Measurements from ENCODE around the gene SLC12A5.
A peak's percentile ranks its signal among the peaks of the same experiment; 100 is the strongest.

Gene SLC12A5

DNA sequence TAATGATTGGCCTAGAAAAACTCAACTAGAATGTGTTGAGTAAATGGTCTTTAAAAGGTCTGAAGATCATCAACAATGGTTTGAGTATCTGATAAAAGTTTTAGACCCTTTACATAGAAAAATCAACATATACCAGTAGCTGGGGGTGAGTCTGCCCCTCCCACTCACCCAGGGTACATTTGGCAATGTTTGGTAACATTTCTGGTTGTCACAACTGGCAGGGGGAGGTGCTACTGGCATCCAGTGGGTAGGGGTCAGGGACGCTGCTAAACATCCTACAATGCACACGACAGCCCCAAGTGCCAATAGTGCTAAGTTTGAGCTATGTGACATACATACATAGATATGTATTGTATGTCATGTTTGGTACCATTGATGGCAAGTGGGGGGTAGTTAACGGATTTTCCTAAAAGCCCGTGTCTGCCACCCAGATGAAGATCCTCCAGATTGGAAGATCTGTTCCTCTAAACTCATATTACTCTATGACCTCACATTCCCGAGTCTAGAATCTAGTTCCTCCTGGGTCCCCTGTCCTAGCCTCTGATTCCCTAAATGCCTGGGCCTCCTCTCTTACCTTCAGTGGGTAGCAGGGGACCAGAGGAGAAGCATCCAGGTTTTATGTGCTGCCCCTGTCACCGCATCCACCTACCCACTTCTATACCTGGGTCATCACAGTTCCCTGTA, 22.9 kb upstream of the SLC12A5 start:
- no peak for DNase-seq (ENCODE audit: low read depth in 2 of 3, low spot score in 2 of 3)

DNA sequence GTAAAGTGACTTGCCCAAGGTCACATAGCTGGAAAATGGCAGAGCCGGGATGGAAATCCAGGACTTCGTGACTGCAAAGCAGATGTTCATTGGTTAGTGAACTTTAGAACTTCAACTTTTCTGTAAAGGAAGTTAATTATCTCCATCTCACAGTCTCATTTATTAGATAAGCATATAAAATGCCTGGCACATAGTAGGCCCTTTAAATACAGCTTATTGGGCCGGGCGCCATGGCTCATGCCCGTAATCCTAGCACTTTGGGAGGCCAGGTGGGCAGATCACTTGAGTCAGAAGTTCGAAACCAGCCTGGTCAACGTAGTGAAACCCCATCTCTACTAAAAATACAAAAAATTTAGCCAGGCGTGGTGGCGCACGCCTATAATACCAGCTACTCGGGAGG, 22.1 kb upstream of the SLC12A5 start:
- DNase-seq (ENCODE audit: low read depth in 2 of 3, low spot score in 2 of 3): no peak

DNA sequence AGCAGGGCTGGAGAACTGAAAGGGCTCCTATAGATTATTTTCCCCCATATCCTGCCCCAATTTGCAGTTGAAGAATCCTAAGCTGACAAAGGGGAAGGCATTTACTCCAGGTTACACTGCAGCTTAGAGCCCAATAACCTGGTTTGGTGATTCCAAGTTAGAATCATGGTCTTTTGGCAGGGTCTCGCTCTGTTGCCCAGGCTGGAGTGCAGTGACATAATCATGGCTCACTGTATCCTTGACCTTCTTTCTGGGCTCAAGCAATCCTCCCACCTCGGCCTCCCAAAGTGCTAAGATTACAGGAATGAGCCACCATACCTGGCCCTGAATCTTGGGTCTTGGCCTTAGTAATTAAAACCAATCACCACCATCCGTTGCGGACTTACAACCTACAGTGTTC, 21.3 kb upstream of the SLC12A5 start:
- no peak for DNase-seq (ENCODE audit: low read depth in 2 of 3, low spot score in 2 of 3)

DNA sequence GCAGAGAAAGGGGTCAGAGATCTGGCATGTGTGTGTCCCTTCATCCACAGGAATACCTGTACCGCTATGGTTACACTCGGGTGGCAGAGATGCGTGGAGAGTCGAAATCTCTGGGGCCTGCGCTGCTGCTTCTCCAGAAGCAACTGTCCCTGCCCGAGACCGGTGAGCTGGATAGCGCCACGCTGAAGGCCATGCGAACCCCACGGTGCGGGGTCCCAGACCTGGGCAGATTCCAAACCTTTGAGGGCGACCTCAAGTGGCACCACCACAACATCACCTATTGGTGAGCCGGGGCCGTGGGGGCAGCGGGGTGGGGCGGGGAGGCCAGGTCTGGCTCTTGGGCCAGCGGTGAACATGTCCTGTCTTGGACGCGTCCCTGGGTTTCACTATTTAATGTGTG, 19.2 kb upstream of the SLC12A5 start:
- DNase-seq (ENCODE audit: low read depth in 2 of 3, low spot score in 2 of 3): no peak

DNA sequence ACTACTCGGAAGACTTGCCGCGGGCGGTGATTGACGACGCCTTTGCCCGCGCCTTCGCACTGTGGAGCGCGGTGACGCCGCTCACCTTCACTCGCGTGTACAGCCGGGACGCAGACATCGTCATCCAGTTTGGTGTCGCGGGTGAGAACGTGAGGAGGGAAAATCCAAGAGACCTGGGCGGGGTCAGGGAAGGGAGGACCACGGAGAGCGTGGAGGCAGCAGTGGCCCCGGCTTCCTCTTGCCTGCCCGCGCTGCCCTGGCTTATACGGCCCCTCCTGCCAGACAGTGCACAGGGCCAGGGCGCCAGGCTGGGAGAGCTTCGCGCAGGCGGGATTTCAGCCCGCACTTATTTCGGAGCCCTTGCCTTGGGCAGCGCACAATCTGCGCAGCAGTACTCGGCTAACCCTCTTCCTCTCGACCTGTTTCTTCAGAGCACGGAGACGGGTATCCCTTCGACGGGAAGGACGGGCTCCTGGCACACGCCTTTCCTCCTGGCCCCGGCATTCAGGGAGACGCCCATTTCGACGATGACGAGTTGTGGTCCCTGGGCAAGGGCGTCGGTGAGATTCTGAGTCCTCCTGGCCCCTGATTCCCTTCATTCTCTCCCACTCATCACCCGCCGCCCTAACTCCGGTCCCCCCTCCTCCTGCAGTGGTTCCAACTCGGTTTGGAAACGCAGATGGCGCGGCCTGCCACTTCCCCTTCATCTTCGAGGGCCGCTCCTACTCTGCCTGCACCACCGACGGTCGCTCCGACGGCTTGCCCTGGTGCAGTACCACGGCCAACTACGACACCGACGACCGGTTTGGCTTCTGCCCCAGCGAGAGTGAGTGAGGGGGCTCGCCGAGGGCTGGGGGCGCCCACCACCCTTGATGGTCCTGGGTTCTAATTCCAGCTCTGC, 18.3 kb upstream of the SLC12A5 start:
- DNase-seq (ENCODE audit: low read depth in 2 of 3, low spot score in 2 of 3): no peak

DNA sequence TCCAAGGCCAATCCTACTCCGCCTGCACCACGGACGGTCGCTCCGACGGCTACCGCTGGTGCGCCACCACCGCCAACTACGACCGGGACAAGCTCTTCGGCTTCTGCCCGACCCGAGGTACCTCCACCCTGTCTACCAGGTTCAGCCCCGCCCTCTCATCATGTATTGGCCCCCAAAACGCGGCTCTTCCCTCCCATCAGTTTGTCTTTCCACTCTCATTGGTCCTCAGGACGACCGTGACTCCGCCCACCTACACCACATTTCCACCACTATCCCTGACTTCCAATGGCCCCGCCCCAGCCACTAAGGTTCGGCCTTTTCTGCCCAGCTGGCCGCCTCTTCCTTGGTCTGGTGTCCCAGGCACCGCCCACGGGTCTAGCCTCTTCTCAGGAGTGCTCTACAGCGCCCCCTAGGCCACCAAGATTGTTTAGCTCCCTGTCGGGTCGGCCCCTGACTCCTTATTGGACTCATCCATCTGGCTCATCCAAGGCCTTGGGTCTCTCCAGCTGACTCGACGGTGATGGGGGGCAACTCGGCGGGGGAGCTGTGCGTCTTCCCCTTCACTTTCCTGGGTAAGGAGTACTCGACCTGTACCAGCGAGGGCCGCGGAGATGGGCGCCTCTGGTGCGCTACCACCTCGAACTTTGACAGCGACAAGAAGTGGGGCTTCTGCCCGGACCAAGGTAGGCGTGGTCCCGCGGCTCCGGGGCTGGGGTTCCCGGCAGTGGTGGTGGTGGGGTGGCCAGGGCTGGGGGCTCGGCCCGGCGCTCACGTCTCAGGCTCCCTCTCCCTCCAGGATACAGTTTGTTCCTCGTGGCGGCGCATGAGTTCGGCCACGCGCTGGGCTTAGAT, 17.2 kb upstream of the SLC12A5 start:
- DNase-seq (ENCODE audit: low read depth in 2 of 3, low spot score in 2 of 3): peak in 1 of 3 experiments; percentile 51

DNA sequence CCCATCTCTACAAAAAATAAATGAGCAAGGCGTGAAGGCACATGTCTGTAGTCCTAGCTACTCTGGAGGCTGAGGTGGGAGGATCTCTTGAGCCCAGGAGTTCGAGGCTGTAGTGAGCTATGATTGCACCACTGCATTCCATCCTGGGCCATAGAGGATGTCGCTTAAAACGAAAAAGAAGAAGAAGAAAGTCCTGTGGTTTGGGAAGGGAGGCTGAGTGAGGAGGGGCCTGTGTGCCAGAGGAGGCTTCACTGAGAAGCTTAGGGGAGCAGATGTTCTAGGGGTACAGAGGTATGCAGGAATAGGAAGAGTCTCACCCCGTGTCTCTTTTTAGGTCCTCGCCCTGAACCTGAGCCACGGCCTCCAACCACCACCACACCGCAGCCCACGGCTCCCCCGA, 16.1 kb upstream of the SLC12A5 start:
- no peak for DNase-seq (ENCODE audit: low read depth in 2 of 3, low spot score in 2 of 3)

DNA sequence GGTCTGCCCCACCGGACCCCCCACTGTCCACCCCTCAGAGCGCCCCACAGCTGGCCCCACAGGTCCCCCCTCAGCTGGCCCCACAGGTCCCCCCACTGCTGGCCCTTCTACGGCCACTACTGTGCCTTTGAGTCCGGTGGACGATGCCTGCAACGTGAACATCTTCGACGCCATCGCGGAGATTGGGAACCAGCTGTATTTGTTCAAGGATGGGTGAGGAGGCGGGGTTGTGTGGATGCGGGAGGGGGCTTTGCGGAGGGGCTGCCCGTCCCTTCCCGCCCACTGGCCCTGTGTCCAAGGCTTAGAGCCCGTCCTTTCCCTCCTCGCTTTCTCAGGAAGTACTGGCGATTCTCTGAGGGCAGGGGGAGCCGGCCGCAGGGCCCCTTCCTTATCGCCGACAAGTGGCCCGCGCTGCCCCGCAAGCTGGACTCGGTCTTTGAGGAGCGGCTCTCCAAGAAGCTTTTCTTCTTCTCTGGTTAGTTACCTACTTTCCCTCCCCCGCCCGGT, 15.6 kb upstream of the SLC12A5 start:
- no peak for DNase-seq (ENCODE audit: low read depth in 2 of 3, low spot score in 2 of 3)

DNA sequence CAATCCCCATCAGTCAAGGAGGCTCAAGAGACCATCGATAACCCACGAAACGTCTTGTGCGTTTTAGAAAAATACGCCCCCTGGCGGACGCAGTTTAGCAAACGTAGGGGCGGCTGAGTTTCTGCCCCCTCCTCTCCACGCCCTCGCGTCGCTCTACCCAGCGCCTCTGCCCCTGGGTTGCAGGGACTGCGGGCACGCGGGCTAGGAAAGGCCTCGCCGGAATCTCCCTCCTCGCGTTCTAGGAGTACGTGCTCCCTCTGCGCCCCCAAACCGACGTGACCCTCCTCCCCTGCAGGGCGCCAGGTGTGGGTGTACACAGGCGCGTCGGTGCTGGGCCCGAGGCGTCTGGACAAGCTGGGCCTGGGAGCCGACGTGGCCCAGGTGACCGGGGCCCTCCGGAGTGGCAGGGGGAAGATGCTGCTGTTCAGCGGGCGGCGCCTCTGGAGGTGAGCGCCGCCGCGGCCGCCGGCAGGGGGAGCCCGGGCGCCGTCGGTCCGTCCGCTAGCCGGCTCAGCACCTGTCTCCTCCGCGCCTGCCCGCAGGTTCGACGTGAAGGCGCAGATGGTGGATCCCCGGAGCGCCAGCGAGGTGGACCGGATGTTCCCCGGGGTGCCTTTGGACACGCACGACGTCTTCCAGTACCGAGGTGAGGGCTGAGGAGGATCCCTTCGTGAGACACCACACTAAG, 15.0 kb upstream of the SLC12A5 start:
- DNase-seq (ENCODE audit: low read depth in 2 of 3, low spot score in 2 of 3): peak; percentile 41 to 57 (median 45)

DNA sequence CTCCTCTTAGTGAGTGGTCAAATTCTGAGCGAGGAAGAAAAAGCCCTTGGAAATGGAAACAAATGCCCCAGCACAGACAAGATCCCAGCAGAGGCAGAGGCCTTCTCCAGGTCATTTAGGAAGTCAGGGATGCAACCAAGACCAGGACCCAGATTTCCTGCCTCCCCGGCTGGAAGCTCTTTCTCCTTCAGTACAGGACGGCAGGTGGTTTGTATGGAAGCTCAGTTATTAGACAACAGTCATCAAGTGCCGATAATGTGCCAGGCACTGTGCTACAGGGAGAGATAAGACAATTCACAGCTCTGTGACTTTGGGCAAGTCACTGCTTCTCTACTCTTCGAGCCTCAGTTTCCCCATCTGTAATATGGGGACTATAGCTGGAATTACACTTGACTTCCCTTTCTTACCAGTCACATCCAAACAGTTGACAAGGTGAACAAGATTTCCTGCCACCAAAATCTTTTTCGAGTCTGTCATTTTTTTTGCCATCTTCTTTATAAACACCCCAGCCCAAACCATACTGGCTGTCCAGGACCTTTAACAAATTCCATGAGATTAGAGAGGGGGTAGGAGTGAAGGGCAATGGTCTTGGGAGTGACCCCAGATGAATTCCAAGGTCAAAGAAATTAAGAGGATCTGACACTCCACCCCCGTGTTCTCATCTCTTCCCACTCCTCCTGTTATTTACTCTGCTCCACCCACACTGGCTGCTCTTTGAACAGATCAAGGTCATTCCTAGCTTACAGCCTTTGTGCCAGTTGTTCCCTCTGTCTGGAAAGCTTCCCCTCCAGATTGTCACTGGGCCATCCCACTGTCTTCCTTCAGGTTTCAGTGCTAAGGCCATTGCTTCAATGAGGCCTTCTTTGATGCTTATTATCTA, 14.3 kb upstream of the SLC12A5 start:
- no peak for DNase-seq (ENCODE audit: low read depth in 2 of 3, low spot score in 2 of 3)

DNA sequence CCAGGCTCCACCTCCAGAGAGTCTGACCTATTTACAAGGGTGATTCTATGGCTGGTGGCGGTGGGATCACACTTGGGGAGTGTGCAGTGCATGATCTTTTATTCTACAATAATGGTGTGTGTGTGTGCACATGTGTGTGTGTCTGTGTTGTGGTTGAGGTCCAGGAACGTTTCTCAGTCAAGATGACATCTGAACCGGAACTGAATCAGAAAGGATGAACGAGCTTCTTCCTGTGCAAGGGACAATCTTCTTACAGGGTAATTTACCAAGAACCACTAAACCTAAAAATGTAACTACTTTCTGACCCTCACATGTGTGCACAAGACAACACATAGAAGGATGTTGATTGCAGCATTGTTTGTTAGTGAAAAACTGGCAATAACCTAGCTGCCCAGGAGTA, 11.7 kb upstream of the SLC12A5 start:
- no peak for DNase-seq (ENCODE audit: low read depth in 2 of 3, low spot score in 2 of 3)

DNA sequence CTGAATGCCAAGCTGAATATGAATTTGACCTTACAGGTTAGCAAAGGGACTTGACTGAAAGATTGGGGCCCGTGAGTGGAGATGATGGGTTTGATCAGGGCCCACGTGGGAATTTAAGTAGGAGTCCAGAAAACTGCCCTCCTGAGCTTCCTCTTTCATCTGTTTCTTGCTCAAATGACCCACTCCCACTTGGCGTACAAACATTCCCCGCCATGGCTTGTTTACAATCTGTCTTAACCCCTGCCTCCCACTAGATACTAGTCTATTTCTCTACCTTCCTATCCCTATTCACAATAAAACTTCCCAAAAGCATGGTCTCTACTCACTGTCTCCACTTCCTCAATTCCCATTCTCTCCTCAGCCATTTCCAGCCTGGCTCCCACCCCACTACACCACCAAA, 10.9 kb upstream of the SLC12A5 start:
- no peak for DNase-seq (ENCODE audit: low read depth in 2 of 3, low spot score in 2 of 3)

DNA sequence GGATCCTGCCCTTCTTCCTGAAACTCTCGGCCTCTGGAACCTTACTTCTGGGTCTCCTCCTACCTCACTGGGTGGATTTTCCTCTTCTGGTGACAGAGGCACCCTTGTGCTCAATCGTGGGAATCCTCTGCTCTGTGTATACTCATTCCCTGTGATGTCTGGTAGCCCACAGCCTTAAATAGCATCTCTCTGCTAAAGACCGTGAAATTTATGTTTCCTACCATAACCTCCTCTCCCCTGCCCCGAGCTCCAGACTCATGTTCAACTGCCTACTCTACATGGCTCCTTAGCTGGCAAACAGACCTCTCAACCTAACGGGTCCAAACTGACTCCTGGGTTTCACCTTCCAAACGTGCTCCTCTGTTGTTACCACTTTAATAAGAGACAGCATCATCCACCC, 10.4 kb upstream of the SLC12A5 start:
- no peak for DNase-seq (ENCODE audit: low read depth in 2 of 3, low spot score in 2 of 3)

DNA sequence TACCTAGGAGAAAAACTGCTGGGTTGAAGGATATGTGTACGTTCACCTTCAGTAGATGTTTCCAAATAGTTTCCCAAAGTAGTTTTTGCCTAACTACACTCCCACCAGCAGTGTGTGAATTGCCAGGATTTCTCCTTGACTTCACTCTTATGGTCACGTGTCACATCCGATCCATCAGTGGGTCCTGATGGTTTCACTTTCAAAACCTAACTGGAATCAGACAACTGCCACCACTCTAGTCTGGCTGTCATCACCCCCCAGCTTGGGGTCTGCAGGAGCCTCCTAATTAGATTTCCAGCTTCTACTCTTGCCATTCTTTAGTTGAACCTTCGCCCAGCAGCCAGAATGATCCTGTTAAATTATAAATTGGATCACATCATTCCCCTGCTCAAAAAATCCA, 8.5 kb upstream of the SLC12A5 start:
- DNase-seq (ENCODE audit: low read depth in 2 of 3, low spot score in 2 of 3): no peak

DNA sequence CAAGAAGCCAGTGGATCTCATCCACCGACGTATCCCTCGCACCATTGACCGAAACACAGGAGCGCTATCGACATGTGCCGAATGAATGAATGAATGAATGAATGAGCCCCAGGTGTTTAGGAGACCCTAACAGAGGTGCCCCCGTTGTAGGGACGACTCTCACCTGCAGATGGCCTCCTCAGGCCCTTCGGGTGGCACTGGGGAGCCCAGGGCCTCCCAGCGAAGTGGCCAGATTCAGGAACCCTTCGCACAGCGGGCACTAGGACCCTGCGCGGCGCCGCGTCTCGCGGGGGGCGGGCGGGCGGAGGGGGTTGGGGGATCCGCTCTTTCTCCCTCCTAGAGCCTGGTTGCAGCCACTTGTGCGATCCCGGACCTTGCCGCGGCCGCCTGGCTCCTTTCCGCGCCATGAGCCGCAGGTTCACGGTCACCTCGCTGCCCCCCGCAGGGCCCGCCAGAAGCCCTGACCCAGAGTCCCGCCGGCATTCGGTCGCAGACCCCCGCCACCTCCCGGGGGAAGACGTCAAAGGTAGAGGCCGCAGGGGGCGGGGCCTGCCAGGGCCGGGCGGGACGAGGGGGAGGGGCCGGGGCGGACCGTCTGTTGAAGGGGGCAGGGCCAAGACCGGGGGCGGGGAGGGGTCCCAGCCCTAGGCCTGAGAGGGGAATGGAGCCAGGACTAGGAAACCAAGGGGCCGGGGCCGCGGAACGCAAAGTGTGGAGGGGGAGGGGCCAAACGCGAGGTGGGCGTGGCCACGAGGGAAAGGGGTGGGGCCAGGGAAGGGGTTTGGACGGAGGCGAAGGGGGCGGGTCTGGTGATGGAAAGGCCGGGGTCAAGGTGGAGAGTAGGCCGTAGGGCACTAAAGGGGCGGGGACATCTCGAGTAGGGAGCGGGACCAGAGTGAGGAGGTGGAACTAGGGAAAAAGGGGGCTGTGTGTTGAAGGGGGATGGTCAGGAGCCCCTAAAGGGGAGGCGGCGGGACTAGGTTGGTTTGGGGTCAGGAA, 7.4 kb upstream of the SLC12A5 start:
- peak in 1 of 3 experiments; percentile 46 for DNase-seq (ENCODE audit: low read depth in 2 of 3, low spot score in 2 of 3)

DNA sequence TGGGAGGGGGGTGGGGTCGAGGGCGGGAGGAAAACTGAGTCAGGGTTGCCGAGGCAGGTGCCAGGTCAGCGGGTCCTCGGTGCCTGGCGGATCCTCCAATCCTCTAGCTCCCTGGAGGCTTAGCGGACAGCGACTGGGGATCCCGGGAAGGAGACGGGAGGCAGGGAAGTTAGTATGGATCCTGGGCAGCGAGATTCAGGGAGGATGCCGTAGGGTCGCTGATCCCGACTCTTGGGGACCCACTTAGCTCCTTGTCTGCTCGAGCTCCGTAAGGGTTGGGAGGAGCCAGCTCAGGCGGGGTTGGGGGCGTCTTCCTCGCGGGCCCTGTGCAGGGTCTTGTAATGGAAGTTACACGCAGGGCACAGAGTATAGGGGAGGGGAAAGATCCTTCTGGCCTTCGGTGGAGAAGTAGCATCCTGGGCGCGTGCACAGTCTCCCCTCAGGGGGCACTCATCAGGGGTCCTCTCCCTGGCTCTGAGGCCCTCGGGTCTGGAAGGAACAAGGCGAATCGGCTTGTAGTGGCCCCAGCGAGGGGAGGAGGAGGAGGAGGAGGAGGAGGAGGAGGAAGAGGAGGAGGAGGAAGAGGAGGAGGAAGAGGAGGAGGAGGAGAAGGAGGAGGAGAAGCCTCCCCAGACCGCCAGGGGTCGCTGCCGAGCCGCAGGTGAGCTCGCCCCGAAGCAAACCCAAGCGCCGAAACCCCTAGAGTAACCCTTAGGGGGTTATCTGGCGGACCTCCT, 6.4 kb upstream of the SLC12A5 start:
- peak; percentile 55 to 79 (median 62) for DNase-seq (ENCODE audit: low read depth in 2 of 3, low spot score in 2 of 3)

DNA sequence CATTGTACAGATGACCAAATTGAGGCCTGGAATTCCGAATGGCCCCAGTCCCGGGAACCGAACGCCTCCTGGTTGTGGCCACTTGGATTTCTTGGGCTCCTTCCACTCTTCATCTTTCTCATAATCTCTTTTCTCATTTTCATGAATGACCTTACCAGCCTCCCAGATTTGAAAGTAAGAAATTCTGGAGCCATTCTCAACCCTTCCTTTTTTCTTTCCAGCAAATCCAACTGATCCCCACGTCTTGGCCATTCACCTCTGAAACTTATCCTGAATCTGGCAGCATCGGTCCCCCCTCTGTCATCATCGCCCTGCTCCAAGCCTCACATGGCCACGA, 5.9 kb upstream of the SLC12A5 start:
- DNase-seq (ENCODE audit: low read depth in 2 of 3, low spot score in 2 of 3): no peak

DNA sequence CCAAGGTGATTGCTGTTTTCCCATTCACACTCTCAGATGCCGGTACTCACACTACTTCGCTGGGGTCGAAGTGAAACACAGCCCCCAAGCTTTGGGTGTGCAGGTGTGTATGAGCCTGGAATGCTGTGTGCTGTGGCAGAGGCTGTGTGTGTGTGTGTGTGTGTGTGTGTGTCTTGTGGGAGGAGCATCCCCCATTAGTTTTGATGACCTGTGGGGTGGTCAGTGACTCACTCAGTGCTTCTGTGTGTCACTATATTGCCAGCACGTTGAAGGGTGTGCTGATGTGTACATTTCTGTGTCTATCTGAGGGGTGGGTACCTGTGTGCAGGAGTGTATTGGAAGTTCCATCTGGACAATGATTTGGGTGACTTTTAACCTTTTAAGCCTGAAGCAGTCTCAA, 5.0 kb upstream of the SLC12A5 start:
- DNase-seq (ENCODE audit: low read depth in 2 of 3, low spot score in 2 of 3): no peak

Data from activated CD8-positive, alpha-beta memory T cell treated with anti-CD3 and anti-CD28 coated beads for 48 hours (primary cell).